HG03159 (cell line): ENCODE measurements around the gene GIGYF2.
"Not testable (repeated sequence)": the region's sequence is repeated elsewhere in the genome, so short reads cannot be mapped to it uniquely, and the experiment has no call there.

ENCODE experiments used
- ATAC-seq: cut with Tn5 transposase; IDR thresholded peaks from one replicate; pipeline ENCODE4 v1.9.1; 2021; ENCODE audit warnings: mild to moderate bottlenecking, moderate library complexity; ENCODE audit not compliant: unreplicated experiment

The GIGYF2 gene, protein sequence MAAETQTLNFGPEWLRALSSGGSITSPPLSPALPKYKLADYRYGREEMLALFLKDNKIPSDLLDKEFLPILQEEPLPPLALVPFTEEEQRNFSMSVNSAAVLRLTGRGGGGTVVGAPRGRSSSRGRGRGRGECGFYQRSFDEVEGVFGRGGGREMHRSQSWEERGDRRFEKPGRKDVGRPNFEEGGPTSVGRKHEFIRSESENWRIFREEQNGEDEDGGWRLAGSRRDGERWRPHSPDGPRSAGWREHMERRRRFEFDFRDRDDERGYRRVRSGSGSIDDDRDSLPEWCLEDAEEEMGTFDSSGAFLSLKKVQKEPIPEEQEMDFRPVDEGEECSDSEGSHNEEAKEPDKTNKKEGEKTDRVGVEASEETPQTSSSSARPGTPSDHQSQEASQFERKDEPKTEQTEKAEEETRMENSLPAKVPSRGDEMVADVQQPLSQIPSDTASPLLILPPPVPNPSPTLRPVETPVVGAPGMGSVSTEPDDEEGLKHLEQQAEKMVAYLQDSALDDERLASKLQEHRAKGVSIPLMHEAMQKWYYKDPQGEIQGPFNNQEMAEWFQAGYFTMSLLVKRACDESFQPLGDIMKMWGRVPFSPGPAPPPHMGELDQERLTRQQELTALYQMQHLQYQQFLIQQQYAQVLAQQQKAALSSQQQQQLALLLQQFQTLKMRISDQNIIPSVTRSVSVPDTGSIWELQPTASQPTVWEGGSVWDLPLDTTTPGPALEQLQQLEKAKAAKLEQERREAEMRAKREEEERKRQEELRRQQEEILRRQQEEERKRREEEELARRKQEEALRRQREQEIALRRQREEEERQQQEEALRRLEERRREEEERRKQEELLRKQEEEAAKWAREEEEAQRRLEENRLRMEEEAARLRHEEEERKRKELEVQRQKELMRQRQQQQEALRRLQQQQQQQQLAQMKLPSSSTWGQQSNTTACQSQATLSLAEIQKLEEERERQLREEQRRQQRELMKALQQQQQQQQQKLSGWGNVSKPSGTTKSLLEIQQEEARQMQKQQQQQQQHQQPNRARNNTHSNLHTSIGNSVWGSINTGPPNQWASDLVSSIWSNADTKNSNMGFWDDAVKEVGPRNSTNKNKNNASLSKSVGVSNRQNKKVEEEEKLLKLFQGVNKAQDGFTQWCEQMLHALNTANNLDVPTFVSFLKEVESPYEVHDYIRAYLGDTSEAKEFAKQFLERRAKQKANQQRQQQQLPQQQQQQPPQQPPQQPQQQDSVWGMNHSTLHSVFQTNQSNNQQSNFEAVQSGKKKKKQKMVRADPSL (N-terminal part only)

DNA sequence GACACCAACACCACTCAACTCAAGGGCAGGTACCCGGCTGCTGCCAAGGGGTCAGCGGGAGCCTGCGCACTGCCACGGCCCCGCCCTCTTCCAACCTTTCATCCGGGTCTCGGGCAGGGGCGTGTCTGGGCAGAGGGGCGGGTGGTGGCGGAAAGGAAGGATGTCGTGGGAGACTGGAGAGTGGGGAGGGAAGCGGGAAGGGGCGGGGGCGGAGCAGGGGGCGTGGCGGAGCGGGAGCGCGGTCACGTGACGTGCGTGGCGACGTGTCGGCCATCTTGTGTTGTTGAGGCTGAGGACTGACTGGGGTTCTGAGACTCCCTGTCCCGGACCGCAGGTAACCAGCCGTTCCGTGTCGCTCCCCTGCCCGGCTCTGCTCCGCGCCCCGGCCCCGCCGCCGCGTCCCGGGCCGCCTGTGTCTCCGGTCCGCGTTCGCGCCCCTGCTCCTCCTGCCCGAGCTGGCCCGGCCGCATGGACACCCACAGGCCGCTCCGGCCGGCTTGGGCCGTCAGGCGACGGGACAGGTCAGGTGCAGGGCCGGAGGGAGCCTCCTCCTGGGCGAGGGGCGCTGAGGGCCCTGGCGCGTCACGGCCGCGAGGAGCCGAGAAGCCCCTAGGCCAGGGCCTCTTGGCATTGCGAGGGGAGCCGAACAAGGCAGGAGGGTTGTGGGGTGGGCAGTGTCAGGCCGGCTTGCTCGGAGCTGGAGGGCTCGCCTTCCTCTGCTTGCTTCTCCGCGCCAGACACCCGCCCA, at the start of gene GIGYF2:
Gene GIGYF2 (plus strand): TSS at position 273 of the 748 bp plus-strand sequence. CDS start 37,867 bp downstream, outside the sequence.
- ATAC-seq, result peak; percentile 80

DNA sequence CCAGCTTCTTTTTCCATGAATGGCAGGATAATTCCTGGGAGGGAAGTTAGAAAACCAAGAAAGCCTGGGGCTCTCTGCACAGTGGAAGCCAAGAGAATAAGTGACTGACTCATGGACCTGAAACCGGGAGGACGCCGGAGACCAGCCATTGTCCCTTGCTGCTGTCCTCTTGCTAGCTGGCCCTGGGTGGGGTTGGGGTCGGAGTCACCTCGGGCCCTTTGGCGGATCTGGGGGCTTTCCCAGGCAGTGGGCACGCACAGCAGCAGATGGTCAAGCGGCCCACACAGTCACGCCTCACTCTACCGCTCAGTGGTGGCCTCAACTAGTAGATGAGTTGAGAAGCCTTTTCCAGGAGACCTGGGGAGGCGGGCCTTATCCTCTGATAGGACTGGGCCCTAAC, 48.1 kb upstream of the GIGYF2 start:
- ATAC-seq, result no peak

DNA sequence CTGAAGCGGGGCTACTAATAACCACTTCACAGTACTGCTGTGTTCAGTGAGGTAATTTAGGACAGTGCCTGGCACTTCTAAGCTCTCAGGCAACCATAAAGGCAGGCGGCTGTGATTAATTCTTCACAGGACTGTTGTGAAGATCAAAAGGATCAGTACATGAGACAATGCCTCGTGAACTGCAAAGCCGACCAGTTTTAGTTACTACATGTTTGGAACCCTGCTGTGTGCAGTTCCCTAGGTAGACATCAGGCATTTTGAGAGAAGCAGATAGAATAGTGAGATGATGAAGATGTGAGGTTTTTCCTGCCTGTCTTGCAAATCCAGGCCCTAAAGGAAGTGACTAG, 44.7 kb upstream of the GIGYF2 start:
- ATAC-seq, result no peak

- ATAC-seq, result no peak
Observed at GRCh38 chr2:232653441-232653840, 43.7 kb upstream of the GIGYF2 start.

DNA sequence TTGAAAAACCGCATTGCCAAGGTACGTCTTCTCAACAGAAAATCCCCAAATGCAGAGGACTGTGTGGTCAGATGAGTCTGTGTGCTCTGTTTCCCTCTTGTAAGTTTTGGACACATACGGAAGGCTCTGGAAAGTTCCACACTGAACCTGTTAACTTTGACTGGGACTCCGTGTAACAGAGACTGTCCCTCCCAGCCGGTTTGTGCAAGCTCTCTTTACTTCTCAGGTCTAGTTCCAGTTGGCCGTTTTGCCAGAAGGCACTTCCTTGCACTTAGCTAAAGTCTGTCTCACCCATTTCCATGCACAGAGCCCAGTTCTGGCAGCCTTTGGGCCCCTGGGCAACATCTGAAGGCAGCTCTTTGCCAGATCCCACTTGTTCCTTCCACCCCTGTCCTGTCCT, 41.7 kb upstream of the GIGYF2 start:
- ATAC-seq, result no peak

DNA sequence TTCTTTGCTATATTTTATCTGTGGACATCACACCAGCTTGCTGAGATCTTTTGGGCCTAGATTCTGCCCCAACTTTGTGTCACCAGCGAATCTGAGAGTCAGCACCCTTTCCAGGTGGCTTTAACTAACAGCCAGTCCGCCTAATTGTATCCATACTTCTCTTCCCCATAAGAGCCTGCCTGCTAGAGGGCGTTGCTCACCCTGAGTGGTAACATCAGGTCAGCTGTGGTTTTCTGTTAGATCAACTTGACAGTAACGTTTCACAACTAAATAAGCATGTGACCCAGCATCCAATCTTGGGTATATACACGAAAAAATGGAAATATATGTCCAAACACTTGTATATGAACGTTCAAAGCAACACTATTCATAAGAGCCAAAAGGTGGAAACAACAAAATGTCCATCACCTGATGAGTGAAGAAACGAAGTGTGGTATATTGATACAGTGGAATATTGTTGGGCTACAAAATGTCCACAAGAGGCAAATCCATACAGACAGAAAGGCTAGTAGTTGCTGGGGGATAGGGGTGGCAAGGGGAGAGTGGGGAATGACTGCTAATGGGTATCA, 38.8 kb upstream of the GIGYF2 start:
- ATAC-seq, result no peak

GRCh38 chr2:232659359-232659758, 37.8 kb upstream of the GIGYF2 start:
- ATAC-seq, result no peak

DNA sequence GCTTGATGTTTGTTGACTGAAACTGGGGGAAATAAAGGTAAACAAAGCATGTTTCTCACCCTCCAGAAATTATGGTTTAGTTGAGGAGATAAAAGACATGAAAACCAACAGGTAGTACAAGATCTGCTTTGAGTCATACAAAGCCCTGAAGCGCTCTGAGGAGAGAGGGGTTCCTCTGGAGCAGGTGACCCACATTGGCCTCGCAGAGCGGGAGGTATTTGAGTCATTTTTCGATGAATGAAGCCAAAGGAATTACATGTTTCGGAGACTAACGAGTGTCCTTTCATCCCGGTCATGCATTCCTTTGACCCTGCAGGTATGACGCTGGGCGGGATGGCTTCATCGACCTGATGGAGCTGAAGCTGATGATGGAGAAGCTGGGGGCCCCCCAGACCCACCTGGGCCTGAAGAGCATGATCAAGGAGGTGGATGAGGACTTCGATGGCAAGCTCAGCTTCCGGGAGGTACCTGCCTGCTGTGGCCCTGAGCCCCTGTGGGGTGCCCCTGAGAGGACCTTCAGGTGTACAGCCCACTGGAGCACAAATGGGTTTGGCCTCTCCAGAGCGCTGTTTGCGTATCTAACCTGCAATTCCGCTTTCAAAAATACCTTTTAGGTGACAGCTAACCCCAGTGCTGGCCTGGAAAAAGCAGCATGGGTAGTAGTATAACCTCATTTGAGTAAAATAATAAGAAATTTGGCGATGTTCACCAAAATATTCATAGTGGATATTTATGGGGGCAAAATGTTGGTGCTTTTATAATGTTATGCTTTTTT, 34.5 kb upstream of the GIGYF2 start:
- ATAC-seq, result no peak

GRCh38 chr2:232666051-232666805, 30.9 kb upstream of the GIGYF2 start:
- no peak for ATAC-seq

GRCh38 chr2:232667989-232668583, 29.0 kb upstream of the GIGYF2 start:
- no peak for ATAC-seq

- ATAC-seq, result no peak
Observed at GRCh38 chr2:232668805-232669444, 28.2 kb upstream of the GIGYF2 start.

DNA sequence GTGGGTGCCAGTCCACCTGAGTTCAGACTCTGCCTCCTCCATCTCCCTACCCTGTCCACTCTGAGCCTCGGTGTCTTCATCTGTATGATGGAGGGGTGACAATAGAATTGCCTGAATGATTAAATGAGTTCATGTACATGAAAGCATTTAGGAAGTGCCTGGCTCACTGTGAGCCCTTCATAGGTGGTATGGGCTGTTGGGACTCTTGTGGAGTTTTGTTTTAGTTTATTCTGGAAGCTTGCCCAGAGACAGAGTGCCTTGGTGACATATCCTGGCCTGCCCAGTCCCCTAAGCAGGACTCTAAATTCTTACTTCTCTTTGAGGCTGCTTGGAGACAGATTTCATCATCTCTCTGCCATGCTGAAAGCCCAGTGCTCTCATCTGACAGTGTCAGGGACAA, 24.5 kb upstream of the GIGYF2 start:
- ATAC-seq, result no peak

GRCh38 chr2:232674491-232674890, 22.6 kb upstream of the GIGYF2 start:
- ATAC-seq, result no peak

DNA sequence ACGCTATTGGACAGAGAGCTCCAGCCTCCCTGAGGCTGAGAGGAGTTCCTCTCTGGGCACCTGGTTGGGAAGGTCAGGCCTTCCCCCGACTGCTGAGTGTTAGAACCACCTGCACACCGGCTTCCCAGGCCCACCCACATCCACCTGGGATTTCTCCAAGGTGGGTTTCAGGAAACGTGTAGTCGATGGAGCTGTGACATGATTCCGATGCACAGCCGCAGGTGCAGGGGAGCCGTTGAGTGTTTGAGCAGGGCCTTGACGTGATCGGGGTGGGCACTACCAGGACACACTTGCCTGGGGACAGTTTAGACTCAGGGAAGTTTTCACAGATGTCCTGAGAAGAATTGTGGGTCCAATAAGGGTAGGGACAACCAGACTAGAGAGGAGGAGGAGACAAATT, 21.8 kb upstream of the GIGYF2 start:
- ATAC-seq, result no peak

GRCh38 chr2:232680006-232680405, 17.1 kb upstream of the GIGYF2 start:
- no peak for ATAC-seq

GRCh38 chr2:232681527-232681926, 15.6 kb upstream of the GIGYF2 start:
- ATAC-seq, result no peak

DNA sequence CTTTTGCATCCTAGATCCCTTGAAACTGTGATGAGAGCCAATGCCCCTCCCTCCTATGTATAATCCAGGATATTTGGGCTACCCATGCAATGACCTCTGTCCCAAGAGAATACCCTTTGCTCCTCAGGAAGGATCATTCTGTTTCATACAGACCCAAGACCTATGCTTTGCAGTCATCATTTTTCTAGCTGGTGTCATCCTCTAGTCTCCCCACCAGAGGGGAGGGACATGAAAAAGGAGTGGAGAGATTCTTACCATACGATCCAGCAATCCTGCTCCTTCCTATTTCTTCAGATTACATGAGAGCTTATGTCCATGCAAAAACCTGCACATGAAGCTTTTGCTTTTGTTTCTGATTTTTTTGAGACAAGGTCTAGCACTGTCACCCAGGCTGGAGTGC, 13.8 kb upstream of the GIGYF2 start:
- no peak for ATAC-seq

DNA sequence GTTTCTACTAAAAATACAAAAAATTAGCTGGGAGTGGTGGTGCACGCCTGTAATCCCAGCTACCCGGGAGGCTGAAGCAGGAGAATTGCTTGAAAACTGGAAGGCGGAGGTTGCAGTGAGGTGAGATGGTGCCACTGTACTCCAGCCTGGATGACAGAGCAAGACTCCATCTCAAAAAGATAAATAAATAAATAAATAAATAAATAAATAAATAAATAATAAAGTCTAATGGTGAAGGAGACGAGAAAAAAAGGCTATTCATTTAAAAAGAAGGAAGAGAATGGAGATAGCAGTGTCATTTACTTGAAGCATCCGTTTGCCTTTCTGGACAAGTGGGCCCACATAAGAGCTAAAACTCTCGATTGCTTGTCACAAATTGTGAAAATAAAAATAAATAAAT, 11.7 kb upstream of the GIGYF2 start:
- not testable (repeated sequence) for ATAC-seq
